B cell (primary cell): ENCODE measurements around the gene ASB7.

Experiments used
- EZH2 ChIP-seq: IDR thresholded peaks from 2 replicates; pipeline ENCODE4 v1.6.1; 2012; ENCODE audit warnings: borderline replicate concordance, low read depth, mild to moderate bottlenecking, moderate library complexity, low read length; ENCODE audit not compliant: insufficient read depth, poor library complexity, severe bottlenecking
- TF ChIP-seq, protein P1 (sequence below): fragments of 200-600 bp; IDR thresholded peaks from one replicate; pipeline ENCODE4 v1.8.0; 2022; ENCODE audit warnings: antibody characterized with exemption, mild to moderate bottlenecking

DNA sequence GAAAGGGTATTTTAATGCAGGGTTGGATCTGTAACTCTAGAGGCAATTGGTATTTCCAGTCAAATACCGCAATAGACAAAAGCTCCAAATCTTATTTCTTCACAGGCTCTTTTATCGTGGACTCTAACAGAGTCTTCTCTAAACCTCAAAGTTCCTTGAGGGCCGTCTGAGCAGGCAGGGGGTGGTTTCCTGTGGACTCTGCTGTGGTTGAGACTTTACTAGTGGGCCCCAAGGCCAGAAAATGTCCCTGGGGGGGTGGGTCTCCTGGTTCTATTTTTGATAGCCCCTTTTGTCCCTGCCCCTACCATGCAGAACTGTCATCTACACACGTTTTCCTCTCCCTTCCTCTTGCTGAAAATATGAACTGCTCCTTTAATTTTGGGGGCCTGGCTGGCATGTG lies 80.1 kb downstream of the ASB7 start:
- TF ChIP-seq, protein P1, sequence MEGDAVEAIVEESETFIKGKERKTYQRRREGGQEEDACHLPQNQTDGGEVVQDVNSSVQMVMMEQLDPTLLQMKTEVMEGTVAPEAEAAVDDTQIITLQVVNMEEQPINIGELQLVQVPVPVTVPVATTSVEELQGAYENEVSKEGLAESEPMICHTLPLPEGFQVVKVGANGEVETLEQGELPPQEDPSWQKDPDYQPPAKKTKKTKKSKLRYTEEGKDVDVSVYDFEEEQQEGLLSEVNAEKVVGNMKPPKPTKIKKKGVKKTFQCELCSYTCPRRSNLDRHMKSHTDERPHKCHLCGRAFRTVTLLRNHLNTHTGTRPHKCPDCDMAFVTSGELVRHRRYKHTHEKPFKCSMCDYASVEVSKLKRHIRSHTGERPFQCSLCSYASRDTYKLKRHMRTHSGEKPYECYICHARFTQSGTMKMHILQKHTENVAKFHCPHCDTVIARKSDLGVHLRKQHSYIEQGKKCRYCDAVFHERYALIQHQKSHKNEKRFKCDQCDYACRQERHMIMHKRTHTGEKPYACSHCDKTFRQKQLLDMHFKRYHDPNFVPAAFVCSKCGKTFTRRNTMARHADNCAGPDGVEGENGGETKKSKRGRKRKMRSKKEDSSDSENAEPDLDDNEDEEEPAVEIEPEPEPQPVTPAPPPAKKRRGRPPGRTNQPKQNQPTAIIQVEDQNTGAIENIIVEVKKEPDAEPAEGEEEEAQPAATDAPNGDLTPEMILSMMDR: no peak
- no peak for TF ChIP-seq EZH2
